Activated CD8-positive, alpha-beta T cell treated with anti-CD3 and anti-CD28 coated beads for 36 hours (primary cell): ENCODE measurements around the gene KY. TPM values are rescaled to one million over a fixed set of nuclear protein-coding genes. Genes with fewer than 3 reads are reported as not detected.

Source experiments
- ATAC-seq: fragments of 200-7000 bp; cut with Tn5 transposase; one replicate; pipeline ENCODE4 v1.10.0; 2021; ENCODE audit warnings: mild to moderate bottlenecking, moderate library complexity
- CTCF ChIA-PET: fragments of 350-600 bp; sonication (Branson Sonifier 250); formaldehyde crosslinking; loops from one replicate; lab custom pipeline; 2021; ENCODE audit warnings: antibody characterized with exemption; lab: Charles Lee
- POLR2A ChIA-PET: fragments of 350-600 bp; sonication (Branson Sonifier 250); formaldehyde crosslinking; loops from one replicate; lab custom pipeline; 2021; ENCODE audit warnings: antibody characterized with exemption; lab: Charles Lee
- DNase-seq: peaks from one replicate; pipeline ENCODE4 v3.0.0-alpha.2; 2020
- H3K27ac Mint-ChIP-seq: one replicate; pipeline ENCODE4 v1.8.0; 2021; ENCODE audit warnings: mild to moderate bottlenecking, mixed read lengths
- H3K27me3 Mint-ChIP-seq: one replicate; pipeline ENCODE4 v1.8.0; 2021; ENCODE audit warnings: mixed read lengths
- H3K36me3 Mint-ChIP-seq: one replicate; pipeline ENCODE4 v1.8.0; 2021; ENCODE audit warnings: low read depth, mixed read lengths
- H3K4me1 Mint-ChIP-seq: one replicate; pipeline ENCODE4 v1.8.0; 2021; ENCODE audit warnings: low read depth, mixed read lengths
- H3K4me3 Mint-ChIP-seq: one replicate; pipeline ENCODE4 v1.8.0; 2021; ENCODE audit warnings: mild to moderate bottlenecking, moderate library complexity, mixed read lengths
- H3K9me3 Mint-ChIP-seq: one replicate; pipeline ENCODE4 v1.8.0; 2021; ENCODE audit warnings: mixed read lengths
- intact Hi-C: fragments of 100-400 bp; cut with micrococcal nuclease; formaldehyde crosslinking; loops from one replicate; pipeline ENCODE4 v1.10.0; 2022
- total RNA-seq, 2 experiments: library from RNA; stranded (reverse); gene quantifications; one replicate each; pipeline ENCODE4 v1.2.3, GENCODE V29; 2021
- TF ChIP-seq, protein P1 (sequence below): fragments of 200-600 bp; IDR thresholded peaks from one replicate; pipeline ENCODE4 v1.8.0; 2022; ENCODE audit warnings: antibody characterized with exemption, mild to moderate bottlenecking

KY gene
- total RNA-seq, 2 experiments from 2014 or later = not detected

DNA sequence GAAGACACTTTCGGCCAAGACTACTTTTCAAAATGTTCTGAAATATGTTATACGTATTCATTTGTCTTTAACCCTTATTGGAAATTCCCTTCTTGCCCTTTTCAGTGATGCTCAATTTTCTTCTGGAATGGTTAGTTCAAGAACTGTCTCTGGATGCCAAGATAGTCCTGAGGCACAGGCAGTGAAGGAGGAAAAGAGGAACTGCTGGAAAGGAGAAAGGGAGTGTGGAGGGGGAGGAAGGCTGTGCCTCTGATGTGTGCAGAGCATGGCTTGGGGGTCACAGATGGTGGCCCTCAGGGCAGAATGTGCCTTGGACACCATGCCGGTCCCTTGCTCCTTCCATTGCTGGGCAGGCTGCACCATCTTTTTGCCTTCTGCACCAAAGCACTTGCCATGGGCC lies 91.2 kb downstream of the KY start:
- TF ChIP-seq, protein P1, sequence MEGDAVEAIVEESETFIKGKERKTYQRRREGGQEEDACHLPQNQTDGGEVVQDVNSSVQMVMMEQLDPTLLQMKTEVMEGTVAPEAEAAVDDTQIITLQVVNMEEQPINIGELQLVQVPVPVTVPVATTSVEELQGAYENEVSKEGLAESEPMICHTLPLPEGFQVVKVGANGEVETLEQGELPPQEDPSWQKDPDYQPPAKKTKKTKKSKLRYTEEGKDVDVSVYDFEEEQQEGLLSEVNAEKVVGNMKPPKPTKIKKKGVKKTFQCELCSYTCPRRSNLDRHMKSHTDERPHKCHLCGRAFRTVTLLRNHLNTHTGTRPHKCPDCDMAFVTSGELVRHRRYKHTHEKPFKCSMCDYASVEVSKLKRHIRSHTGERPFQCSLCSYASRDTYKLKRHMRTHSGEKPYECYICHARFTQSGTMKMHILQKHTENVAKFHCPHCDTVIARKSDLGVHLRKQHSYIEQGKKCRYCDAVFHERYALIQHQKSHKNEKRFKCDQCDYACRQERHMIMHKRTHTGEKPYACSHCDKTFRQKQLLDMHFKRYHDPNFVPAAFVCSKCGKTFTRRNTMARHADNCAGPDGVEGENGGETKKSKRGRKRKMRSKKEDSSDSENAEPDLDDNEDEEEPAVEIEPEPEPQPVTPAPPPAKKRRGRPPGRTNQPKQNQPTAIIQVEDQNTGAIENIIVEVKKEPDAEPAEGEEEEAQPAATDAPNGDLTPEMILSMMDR = no peak
- no peaks in the 10 kb centered on the region for H3K27me3 Mint-ChIP-seq
- no peak overlapping the region for H3K27ac Mint-ChIP-seq
- CTCF ChIA-PET = no interaction called here
- POLR2A ChIA-PET = no interaction called here
- DNase-seq (no peak), ATAC-seq (no peak)
- H3K4me3 Mint-ChIP-seq = no peak overlapping the region
- H3K9me3 Mint-ChIP-seq = no peaks in the 10 kb centered on the region
- H3K36me3 Mint-ChIP-seq = peaks cover 21% of the 10 kb centered on the region
- intact Hi-C loops = no loop called here
- no peaks in the 10 kb centered on the region for H3K4me1 Mint-ChIP-seq

Other genes with a start within 250 kb of the KY start
- gene ANAPC13, start 165.0 kb downstream of the KY start, total RNA-seq = 10 to 100 TPM; 27.3 to 28.0 TPM
- 10 to 100 TPM; 25.3 to 27.0 TPM for gene CEP63, start 165.0 kb downstream of the KY start, total RNA-seq
- gene EPHB1, start 144.2 kb upstream of the KY start, total RNA-seq = under 1 TPM in 1 of 2 experiments, not detected in 1; 0.78 TPM